ENCODE data around the gene COX6B2. TPM values are rescaled to one million over a fixed set of nuclear protein-coding genes. Genes with fewer than 3 reads are reported as not detected.
A peak's percentile ranks its signal among the peaks of the same experiment; 100 is the strongest.

COX6B2 gene
- total and polyA plus RNA-seq, 2 of the 13 experiments (the other 11 are each of a cell fraction or from before 2014, with no cell fraction given) = 0.21 TPM; not detected in 1

DNA sequence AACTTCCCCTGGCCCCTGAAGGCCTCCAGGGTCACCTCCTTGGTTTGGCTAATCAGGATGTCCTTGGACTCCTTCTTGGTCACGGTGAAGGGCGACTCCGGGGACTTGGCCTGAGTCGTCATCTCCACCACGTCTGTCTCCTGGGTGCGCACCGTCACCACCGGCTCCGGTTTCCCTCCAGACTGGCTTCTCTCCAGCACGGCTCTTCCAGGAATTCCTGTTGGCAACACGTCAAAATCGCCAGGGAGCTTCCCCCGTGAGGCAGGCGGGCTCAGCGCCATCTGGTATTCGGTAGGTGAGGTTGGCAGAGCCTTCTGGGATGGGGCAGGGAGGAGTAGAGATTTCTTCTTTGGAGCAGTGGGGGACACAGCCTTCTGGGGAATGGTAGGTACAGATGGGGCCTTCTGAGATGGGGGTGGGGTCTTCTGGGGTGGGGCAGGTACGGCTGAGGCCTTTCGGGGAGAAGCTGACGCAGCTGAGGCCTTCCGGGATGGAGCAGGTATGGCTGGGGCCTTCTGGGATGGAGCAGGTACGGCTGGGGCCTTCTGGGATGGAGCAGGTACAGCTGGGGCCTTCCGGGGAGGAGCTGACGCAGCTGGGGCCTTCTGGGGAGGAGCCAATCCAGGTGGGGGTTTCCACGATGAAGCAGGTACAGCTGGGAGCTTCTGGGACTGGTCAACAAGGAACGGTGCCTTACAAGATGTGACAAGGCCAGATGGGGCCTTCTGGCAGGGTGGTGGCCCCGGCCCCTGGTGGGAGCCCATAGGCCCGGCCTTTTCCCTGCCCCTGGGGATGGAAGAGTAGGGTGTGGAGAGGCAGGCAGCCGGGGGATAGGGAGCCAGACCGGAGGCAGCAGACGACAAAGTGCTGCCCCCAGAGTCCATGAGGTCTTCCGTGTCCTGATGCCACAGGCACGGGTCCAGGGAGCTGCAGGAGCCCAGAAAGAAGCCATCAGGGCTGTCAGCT is 4.7 kb upstream of the COX6B2 start:
- Histone ChIP-seq H3K4me3 (replicated peaks in 1 of 3; ENCODE audit: insufficient read depth in 1 of 3, low read depth in 2 of 3, low read length in 3 of 3) (no peak overlapping the region), H2AFZ (ENCODE audit: low read length) (no peak overlapping the region), H3K36me3 (replicated peaks in 1 of 2; ENCODE audit: control insufficient read depth in 1 of 2, insufficient read depth in 2 of 2, low read length in 2 of 2) (no peaks in the 10 kb centered on the region), H3K9ac (ENCODE audit: insufficient read depth, low read depth, low read length) (no peak overlapping the region), H3K79me2 (ENCODE audit: insufficient read depth, low read length) (no peaks in the 10 kb centered on the region), H3K4me2 (ENCODE audit: low read depth, low read length) (no peak overlapping the region), H4K20me1 (ENCODE audit: insufficient read depth, low read length) (0 out of 2 replicates have a peak, but pooled peaks cover 4% of the 10 kb centered on the region), H3K9me3 (ENCODE audit: low read length) (no peaks in the 10 kb centered on the region), H3K27me3 (ENCODE audit: control insufficient read depth in 1 of 2, insufficient read depth in 2 of 2, low read length in 2 of 2) (peaks cover 6 to 48% of the 10 kb centered on the region in 2 experiments), H3K27ac (ENCODE audit: extremely low read length, insufficient read depth, low read length) (no peak overlapping the region), H3K4me1 (ENCODE audit: insufficient read depth, low read length) (peaks cover 14% of the 10 kb centered on the region)
- no peak for FAIRE-seq
- TF ChIP-seq ZFP36 (IDR thresholded peaks at IDR 0.05; ENCODE audit: borderline replicate concordance, low read depth, low read length, partially characterized antibody) (no peak), ELF3 (CRISPR knock-in tag; IDR thresholded peaks at IDR 0.05) (no peak), KLF6 (CRISPR knock-in tag; IDR thresholded peaks at IDR 0.05) (no peak)
- CTCF ChIA-PET (ENCODE audit: low intra/inter-chr PET ratio, low total read pairs) = no interaction called here
- intact Hi-C loops (cut with micrococcal nuclease; ENCODE audit: unreplicated experiment) = no loop called here
- peak; percentile 10; the same call in 2 of the 3 replicates for ATAC-seq
- DNase-seq (ENCODE audit: low spot score) = no peak
- in situ Hi-C loops (cut with HindIII; ENCODE audit: extremely low pct_ligation_motif_present, low pct_unique_long_range_greater_than_20kb) = no loop called here
- no TSS peak for BruUV-seq (replicated peaks)
- WGBS (ENCODE audit: low lambda C conversion rate) = 47% methylated on average over 19 of the region's 32 CpGs
- POLR2A ChIA-PET = interaction anchor here (0.9 to 1.1 kb wide), 2 partner anchors 9 to 35 kb away, joined by 3 read pairs; no protein-coding TSS in a partner anchor

DNA sequence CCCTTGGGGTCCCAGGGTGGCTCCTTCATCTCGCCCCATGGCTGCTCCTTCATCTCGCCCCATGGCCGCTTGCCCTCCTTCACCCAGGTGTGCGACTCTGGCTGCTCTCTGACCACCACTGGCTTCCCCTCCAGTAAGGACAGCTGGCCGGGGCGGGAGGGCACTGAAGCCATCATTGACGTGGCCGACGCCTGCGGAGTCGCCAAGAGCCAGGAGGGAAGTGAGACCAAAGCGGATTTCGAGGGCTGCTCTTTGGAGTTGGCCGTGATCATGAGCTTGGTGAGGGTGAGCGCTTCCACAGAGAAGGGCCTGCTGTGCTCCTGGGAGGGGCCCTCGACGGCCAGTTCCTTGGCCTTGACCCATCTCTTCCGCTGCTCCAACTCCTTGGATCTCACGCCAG is 4.0 kb upstream of the COX6B2 start:
- H3K9ac ChIP-seq (ENCODE audit: insufficient read depth, low read depth, low read length) = no peak overlapping the region
- ATAC-seq = no peak
- ChIA-PET CTCF (ENCODE audit: low intra/inter-chr PET ratio, low total read pairs) (no interaction called here), POLR2A (interaction anchor here (1.1 kb wide), 1 partner anchor 10 kb away, joined by 3 read pairs; no protein-coding TSS in a partner anchor)
- H3K36me3 ChIP-seq (replicated peaks in 1 of 2; ENCODE audit: control insufficient read depth in 1 of 2, insufficient read depth in 2 of 2, low read length in 2 of 2) = no peaks in the 10 kb centered on the region
- 0 out of 2 replicates have a peak, but pooled peaks cover 4% of the 10 kb centered on the region for H4K20me1 ChIP-seq (ENCODE audit: insufficient read depth, low read length)
- 46% methylated on average over 8 of the region's 19 CpGs for WGBS (ENCODE audit: low lambda C conversion rate)
- no peak overlapping the region for H2AFZ ChIP-seq (ENCODE audit: low read length)
- H3K27ac ChIP-seq (ENCODE audit: extremely low read length, insufficient read depth, low read length) = no peak overlapping the region
- no peak for DNase-seq (ENCODE audit: low spot score)
- no peak for FAIRE-seq
- no TSS peak for BruUV-seq (replicated peaks)
- no peak overlapping the region for H3K4me3 ChIP-seq (replicated peaks in 1 of 3; ENCODE audit: insufficient read depth in 1 of 3, low read depth in 2 of 3, low read length in 3 of 3)
- H3K79me2 ChIP-seq (ENCODE audit: insufficient read depth, low read length) = no peaks in the 10 kb centered on the region
- TF ChIP-seq, protein P1, sequence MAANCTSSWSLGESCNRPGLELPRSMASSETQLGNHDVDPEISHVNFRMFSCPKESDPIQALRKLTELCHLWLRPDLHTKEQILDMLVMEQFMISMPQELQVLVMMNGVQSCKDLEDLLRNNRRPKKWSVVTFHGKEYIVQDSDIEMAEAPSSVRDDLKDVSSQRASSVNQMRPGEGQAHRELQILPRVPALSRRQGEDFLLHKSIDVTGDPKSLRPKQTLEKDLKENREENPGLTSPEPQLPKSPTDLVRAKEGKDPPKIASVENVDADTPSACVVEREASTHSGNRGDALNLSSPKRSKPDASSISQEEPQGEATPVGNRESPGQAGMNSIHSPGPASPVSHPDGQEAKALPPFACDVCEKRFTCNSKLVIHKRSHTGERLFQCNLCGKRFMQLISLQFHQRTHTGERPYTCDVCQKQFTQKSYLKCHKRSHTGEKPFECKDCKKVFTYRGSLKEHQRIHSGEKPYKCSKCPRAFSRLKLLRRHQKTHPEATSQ (CRISPR knock-in tag; IDR thresholded peaks at IDR 0.05; ENCODE audit: borderline replicate concordance) = no peak
- no peak for TF ChIP-seq ZFP36 (IDR thresholded peaks at IDR 0.05; ENCODE audit: borderline replicate concordance, low read depth, low read length, partially characterized antibody)
- no peak for TF ChIP-seq ZNF496 (CRISPR knock-in tag; IDR thresholded peaks at IDR 0.05; ENCODE audit: insufficient replicate concordance)
- TF ChIP-seq, protein P2, sequence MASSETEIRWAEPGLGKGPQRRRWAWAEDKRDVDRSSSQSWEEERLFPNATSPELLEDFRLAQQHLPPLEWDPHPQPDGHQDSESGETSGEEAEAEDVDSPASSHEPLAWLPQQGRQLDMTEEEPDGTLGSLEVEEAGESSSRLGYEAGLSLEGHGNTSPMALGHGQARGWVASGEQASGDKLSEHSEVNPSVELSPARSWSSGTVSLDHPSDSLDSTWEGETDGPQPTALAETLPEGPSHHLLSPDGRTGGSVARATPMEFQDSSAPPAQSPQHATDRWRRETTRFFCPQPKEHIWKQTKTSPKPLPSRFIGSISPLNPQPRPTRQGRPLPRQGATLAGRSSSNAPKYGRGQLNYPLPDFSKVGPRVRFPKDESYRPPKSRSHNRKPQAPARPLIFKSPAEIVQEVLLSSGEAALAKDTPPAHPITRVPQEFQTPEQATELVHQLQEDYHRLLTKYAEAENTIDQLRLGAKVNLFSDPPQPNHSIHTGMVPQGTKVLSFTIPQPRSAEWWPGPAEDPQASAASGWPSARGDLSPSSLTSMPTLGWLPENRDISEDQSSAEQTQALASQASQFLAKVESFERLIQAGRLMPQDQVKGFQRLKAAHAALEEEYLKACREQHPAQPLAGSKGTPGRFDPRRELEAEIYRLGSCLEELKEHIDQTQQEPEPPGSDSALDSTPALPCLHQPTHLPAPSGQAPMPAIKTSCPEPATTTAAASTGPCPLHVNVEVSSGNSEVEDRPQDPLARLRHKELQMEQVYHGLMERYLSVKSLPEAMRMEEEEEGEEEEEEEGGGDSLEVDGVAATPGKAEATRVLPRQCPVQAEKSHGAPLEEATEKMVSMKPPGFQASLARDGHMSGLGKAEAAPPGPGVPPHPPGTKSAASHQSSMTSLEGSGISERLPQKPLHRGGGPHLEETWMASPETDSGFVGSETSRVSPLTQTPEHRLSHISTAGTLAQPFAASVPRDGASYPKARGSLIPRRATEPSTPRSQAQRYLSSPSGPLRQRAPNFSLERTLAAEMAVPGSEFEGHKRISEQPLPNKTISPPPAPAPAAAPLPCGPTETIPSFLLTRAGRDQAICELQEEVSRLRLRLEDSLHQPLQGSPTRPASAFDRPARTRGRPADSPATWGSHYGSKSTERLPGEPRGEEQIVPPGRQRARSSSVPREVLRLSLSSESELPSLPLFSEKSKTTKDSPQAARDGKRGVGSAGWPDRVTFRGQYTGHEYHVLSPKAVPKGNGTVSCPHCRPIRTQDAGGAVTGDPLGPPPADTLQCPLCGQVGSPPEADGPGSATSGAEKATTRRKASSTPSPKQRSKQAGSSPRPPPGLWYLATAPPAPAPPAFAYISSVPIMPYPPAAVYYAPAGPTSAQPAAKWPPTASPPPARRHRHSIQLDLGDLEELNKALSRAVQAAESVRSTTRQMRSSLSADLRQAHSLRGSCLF (CRISPR knock-in tag; IDR thresholded peaks at IDR 0.05; ENCODE audit: borderline replicate concordance) = no peak
- no peak for TF ChIP-seq ZSCAN25 (CRISPR knock-in tag; IDR thresholded peaks at IDR 0.05)
- no peak overlapping the region for H3K4me2 ChIP-seq (ENCODE audit: low read depth, low read length)
- in situ Hi-C loops (cut with HindIII; ENCODE audit: extremely low pct_ligation_motif_present, low pct_unique_long_range_greater_than_20kb) = no loop called here
- no peaks in the 10 kb centered on the region for H3K9me3 ChIP-seq (ENCODE audit: low read length)
- H3K27me3 ChIP-seq (ENCODE audit: control insufficient read depth in 1 of 2, insufficient read depth in 2 of 2, low read length in 2 of 2) = peaks cover 6 to 52% of the 10 kb centered on the region in 2 experiments
- H3K4me1 ChIP-seq (ENCODE audit: insufficient read depth, low read length) = peaks cover 14% of the 10 kb centered on the region
- intact Hi-C loops (cut with micrococcal nuclease; ENCODE audit: unreplicated experiment) = no loop called here

Measured in HepG2 (cell line).